ENCODE results near the gene ZNF688. TPM values are rescaled to one million over a fixed set of nuclear protein-coding genes. Genes with fewer than 3 reads are reported as not detected.

The ZNF688 gene
- total and polyA plus RNA-seq, 2 of the 13 experiments (the other 11 are each of a cell fraction or from before 2014, with no cell fraction given): 2.4 to 5.4 TPM

- TF ChIP-seq ZBTB44 (CRISPR knock-in tag; IDR thresholded peaks at IDR 0.05) (no peak), ZNF546 (CRISPR knock-in tag; conservative IDR thresholded peaks at IDR 0.05) (no peak), SP4 (CRISPR knock-in tag; IDR thresholded peaks at IDR 0.05) (peak; percentile 34; the same call in 1 of the 2 replicates), ZGPAT (CRISPR knock-in tag; IDR thresholded peaks at IDR 0.05) (peak; percentile 73), SCMH1 (CRISPR knock-in tag; IDR thresholded peaks at IDR 0.05; ENCODE audit: borderline replicate concordance) (no peak), ZNF24 (IDR thresholded peaks at IDR 0.05) (no peak), ZNF451 (CRISPR knock-in tag; IDR thresholded peaks at IDR 0.05) (peak; percentile 73; the same call in 1 of the 2 replicates), HCFC1 (IDR thresholded peaks at IDR 0.05; ENCODE audit: low read depth, low read length) (peak; percentile 76), TFAP4 (IDR thresholded peaks at IDR 0.05; ENCODE audit: borderline replicate concordance, low read depth) (peak; percentile 7; the same call in 1 of the 2 replicates), STAG1 (CRISPR knock-in tag; IDR thresholded peaks at IDR 0.05) (peak; percentile 30; the same call in 1 of the 2 replicates), ZNF333 (CRISPR knock-in tag; IDR thresholded peaks at IDR 0.05; ENCODE audit: borderline replicate concordance) (0 out of 2 replicates have a peak, but pooled peaks have one; percentile 83), HOXA5 (CRISPR knock-in tag; IDR thresholded peaks at IDR 0.05) (peak; percentile 17; the same call in 1 of the 2 replicates), ZNF550 (CRISPR knock-in tag; IDR thresholded peaks at IDR 0.05; ENCODE audit: borderline replicate concordance) (no peak), ZNF282 (IDR thresholded peaks at IDR 0.05; ENCODE audit: partially characterized antibody) (no peak), BCLAF1 (IDR thresholded peaks at IDR 0.05) (no peak), DZIP1 (CRISPR knock-in tag; IDR thresholded peaks at IDR 0.05) (no peak), HOMEZ (CRISPR knock-in tag; IDR thresholded peaks at IDR 0.05; ENCODE audit: low read depth) (no peak; the same call in 1 of the 2 replicates)
Observed at GRCh38 chr16:30526823-30527634, 44.5 kb downstream of the ZNF688 start (continued).

All from HepG2 (cell line).